HepG2 (cell line): ENCODE data around the gene KCND3. TPM values are rescaled to one million over a fixed set of nuclear protein-coding genes. Genes with fewer than 3 reads are reported as not detected.

Experiments
- ATAC-seq: fragments of 200-7000 bp; cut with Tn5 transposase; 3 replicates; pipeline ENCODE4 v1.9.1; 2020; ENCODE audit warnings: mild to moderate bottlenecking, moderate library complexity
- BruUV-seq: library from RNA; stranded (reverse); fragments of 400-500 nt; replicated peaks from 2 replicates; lab custom pipeline; 2021; lab: Mats Ljungman, UMichigan
- CTCF ChIA-PET: fragments of 300-600 bp; formaldehyde crosslinking; extraction: SDS; loops from one replicate; lab custom pipeline; 2021; ENCODE audit warnings: low total read pairs, inconsistent platforms, low intra/inter-chr PET ratio; lab: Yijun Ruan, JAX
- POLR2A ChIA-PET: fragments of 350-600 bp; sonication (Branson Sonifier 250); formaldehyde crosslinking; loops from one replicate; lab custom pipeline; 2020; ENCODE audit warnings: antibody characterized with exemption, inconsistent platforms; lab: Yijun Ruan, JAX
- DNase-seq: peaks from one replicate; pipeline ENCODE4 v3.0.0-alpha.2; 2015; ENCODE audit warnings: low spot score
- FAIRE-seq: peaks from 3 replicates; lab custom pipeline; 2011; peaks lifted over from hg19 to GRCh38; lab: Jason Lieb, UNC
- H2AFZ ChIP-seq: one replicate; pipeline ENCODE4 v1.6.1; 2011; ENCODE audit warnings: low read length, inconsistent platforms
- H3K27ac ChIP-seq: fragments of 300-600 bp; 3 replicates; pipeline ENCODE4 v1.8.0; 2011; ENCODE audit warnings: mixed run types, mild to moderate bottlenecking, mixed read lengths, low read length, inconsistent platforms; ENCODE audit not compliant: insufficient read depth; ENCODE audit errors: extremely low read length
- H3K27me3 ChIP-seq, 2 experiments: fragments of 200-600 bp in 1 of 2; 2 replicates in 1 of 2; 3 replicates in 1 of 2; pipeline versions ENCODE4 v1.6.0 to v1.8.0; 2011; ENCODE audit warnings: low read length in 2 of 2, mild to moderate bottlenecking in 2 of 2, moderate library complexity in 2 of 2, inconsistent platforms in 1 of 2; ENCODE audit not compliant: insufficient read depth in 2 of 2, control insufficient read depth in 1 of 2
- H3K36me3 ChIP-seq, 2 experiments: fragments of 200-600 bp in 1 of 2; replicated peaks in 1 of 2; 2 replicates in 1 of 2; 3 replicates in 1 of 2; pipeline versions ENCODE4 v1.5.1 to v1.8.0; 2011; ENCODE audit warnings: low read length in 2 of 2, inconsistent platforms in 1 of 2; ENCODE audit not compliant: insufficient read depth in 2 of 2, control insufficient read depth in 1 of 2
- H3K4me1 ChIP-seq: 2 replicates; pipeline ENCODE4 v1.5.1; 2012; ENCODE audit warnings: low read length, inconsistent platforms; ENCODE audit not compliant: insufficient read depth
- H3K4me2 ChIP-seq: 2 replicates; pipeline ENCODE4 v1.6.0; 2011; ENCODE audit warnings: low read depth, low read length, inconsistent platforms
- H3K4me3 ChIP-seq, 3 experiments: fragments of 200-600 bp in 1 of 3; sonication (generic), shearing (Covaris generic) in 1 of 3; replicated peaks in 1 of 3; 2 replicates each; pipeline ENCODE4 v1.5.1; 2011 to 2016; ENCODE audit warnings: low read length in 3 of 3, inconsistent platforms in 2 of 3, low read depth in 2 of 3, mild to moderate bottlenecking in 2 of 3, control low read depth in 1 of 3, mixed read lengths in 1 of 3; ENCODE audit not compliant: insufficient read depth in 1 of 3
- H3K79me2 ChIP-seq: one replicate; pipeline ENCODE4 v1.6.1; 2011; ENCODE audit warnings: low read length, inconsistent platforms; ENCODE audit not compliant: insufficient read depth
- H3K9ac ChIP-seq: 2 replicates; pipeline ENCODE4 v1.6.0; 2011; ENCODE audit warnings: mild to moderate bottlenecking, low read depth, low read length, inconsistent platforms; ENCODE audit not compliant: insufficient read depth
- H3K9me3 ChIP-seq: 2 replicates; pipeline ENCODE4 v1.5.1; 2012; ENCODE audit warnings: mild to moderate bottlenecking, low read length
- H4K20me1 ChIP-seq: 2 replicates; pipeline ENCODE4 v1.6.0; 2011; ENCODE audit warnings: inconsistent platforms, mild to moderate bottlenecking, low read length, moderate library complexity; ENCODE audit not compliant: insufficient read depth
- ATF1 ChIP-seq: IDR thresholded peaks from 2 replicates; pipeline ENCODE4 v1.6.1; 2016; ENCODE audit warnings: mild to moderate bottlenecking, control low read depth
- HIVEP1 ChIP-seq: sonication (generic); formaldehyde crosslinking; IDR thresholded peaks from 2 replicates; pipeline ENCODE4 v1.4.0; 2020; ENCODE audit warnings: mild to moderate bottlenecking, missing genetic modification reagents
- NBN ChIP-seq: fragments of 450-650 bp; conservative IDR thresholded peaks from 2 replicates; pipeline ENCODE4 v1.6.1; 2017
- RAD51 ChIP-seq: fragments of 450-650 bp; IDR thresholded peaks from 2 replicates; pipeline ENCODE4 v1.6.1; 2016; ENCODE audit warnings: borderline replicate concordance
- ZKSCAN5 ChIP-seq: sonication (generic); formaldehyde crosslinking; IDR thresholded peaks from 2 replicates; pipeline ENCODE4 v1.5.1; 2020; ENCODE audit warnings: mild to moderate bottlenecking, missing genetic modification reagents
- ZMYM4 ChIP-seq: sonication (generic); formaldehyde crosslinking; IDR thresholded peaks from 2 replicates; pipeline ENCODE4 v1.8.1; 2023; ENCODE audit warnings: mild to moderate bottlenecking, missing genetic modification reagents
- ZNF468 ChIP-seq: sonication (generic); formaldehyde crosslinking; IDR thresholded peaks from 2 replicates; pipeline ENCODE4 v1.8.0; 2022; ENCODE audit warnings: mild to moderate bottlenecking, moderate library complexity, missing genetic modification reagents
- ZNF598 ChIP-seq: sonication (generic); formaldehyde crosslinking; IDR thresholded peaks from 2 replicates; pipeline ENCODE4 v1.5.1; 2020; ENCODE audit warnings: mild to moderate bottlenecking, missing genetic modification reagents, borderline replicate concordance
- ZNF883 ChIP-seq: sonication (generic); formaldehyde crosslinking; IDR thresholded peaks from 2 replicates; pipeline ENCODE4 v1.5.1; 2020; ENCODE audit warnings: mild to moderate bottlenecking, missing genetic modification reagents; ENCODE audit errors: not compliant biosample characterization
- WGBS: methylation state at CpG from one replicate; pipeline ENCODE4 v1.1.6; 2017; ENCODE audit warnings: low lambda C conversion rate; 5-methylcytosine and 5-hydroxymethylcytosine counted together
- in situ Hi-C: cut with HindIII; loops from 2 replicates; pipeline ENCODE4 v1.10.0; 2017; ENCODE audit warnings: low pct_unique_long_range_greater_than_20kb; ENCODE audit not compliant: extremely low pct_ligation_motif_present
- intact Hi-C: fragments of 100-400 bp; cut with micrococcal nuclease; formaldehyde crosslinking; loops from one replicate; pipeline ENCODE4 v1.10.0; 2022; ENCODE audit not compliant: unreplicated experiment
- polyA plus RNA-seq, 8 experiments: library from polyadenylated mRNA; depleted of rRNA in 3 of 8; stranded (reverse) in 7 of 8; unstranded in 1 of 8; fragments of >200 nt; fragmentation: Illumina TruSeq in 4 of 8; extraction: Trizol in 4 of 8; gene quantifications; 2 replicates each; pipeline versions ENCODE4 v1.2.1 to v1.2.3, GENCODE V29; 2011 to 2016; ENCODE audit warnings: low read depth in 4 of 8, missing spikeins in 1 of 8, mixed read lengths in 1 of 8; ENCODE audit not compliant: insufficient read depth in 1 of 8
- total RNA-seq, 5 experiments: library from RNA; depleted of rRNA; stranded (reverse); fragments of >200 nt; fragmentation: Illumina TruSeq; extraction: Trizol; gene quantifications; 2 replicates each; pipeline ENCODE4 v1.2.3, GENCODE V29; 2016; ENCODE audit warnings: low read depth in 1 of 5
- TF ChIP-seq, protein P1 (sequence below): sonication (generic); formaldehyde crosslinking; IDR thresholded peaks from 2 replicates; pipeline ENCODE4 v1.4.0; 2020; ENCODE audit warnings: missing genetic modification reagents, borderline replicate concordance

Gene KCND3
- total and polyA plus RNA-seq, 2 of the 13 experiments (the other 11 are each of a cell fraction or from before 2014, with no cell fraction given), result 0.04 TPM; not detected in 1

GRCh38 chr1:112021263-112021662, 31.8 kb upstream of the KCND3 start:
- Histone ChIP-seq H3K36me3 (no peaks in the 10 kb centered on the region), H4K20me1 (no peaks in the 10 kb centered on the region), H3K79me2 (no peaks in the 10 kb centered on the region), H3K4me2 (no peak overlapping the region), H3K27me3 (no peaks in the 10 kb centered on the region; a peak in 1 of 5 replicates), H2AFZ (no peak overlapping the region), H3K4me3 (no peak overlapping the region), H3K27ac (no peak overlapping the region), H3K9me3 (no peaks in the 10 kb centered on the region), H3K9ac (no peak overlapping the region), H3K4me1 (no peaks in the 10 kb centered on the region)
- ChIA-PET CTCF (no interaction called here), POLR2A (no interaction called here)
- FAIRE-seq (no peak), ATAC-seq (no peak), DNase-seq (no peak)
- intact Hi-C loops (no loop called here), in situ Hi-C loops (no loop called here)
- no peak for TF ChIP-seq NBN
- WGBS, result 8% methylated on average over 4 of the region's 4 CpGs
- no TSS peak for BruUV-seq

GRCh38 chr1:112017183-112017582, 27.7 kb upstream of the KCND3 start:
- intact Hi-C loops, result no loop called here
- no peaks in the 10 kb centered on the region for H4K20me1 ChIP-seq
- no peaks in the 10 kb centered on the region for H3K79me2 ChIP-seq
- no TSS peak for BruUV-seq
- WGBS, result 6% methylated on average over 5 of the region's 6 CpGs
- no peaks in the 10 kb centered on the region for H3K36me3 ChIP-seq
- in situ Hi-C loops, result no loop called here
- peaks cover 1 to 5% of the 10 kb centered on the region in 2 experiments; a peak in 1 of 5 replicates for H3K27me3 ChIP-seq
- ChIA-PET CTCF (no interaction called here), POLR2A (no interaction called here)
- H3K4me3 ChIP-seq, result no peak overlapping the region
- H3K4me1 ChIP-seq, result no peaks in the 10 kb centered on the region
- FAIRE-seq (no peak), DNase-seq (no peak), ATAC-seq (no peak)
- no peaks in the 10 kb centered on the region for H3K9me3 ChIP-seq
- H2AFZ ChIP-seq, result no peak overlapping the region
- H3K9ac ChIP-seq, result no peak overlapping the region
- H3K27ac ChIP-seq, result no peak overlapping the region
- TF ChIP-seq ZMYM4 (CRISPR knock-in tag) (no peak), HIVEP1 (no peak), ATF1 (CRISPR knock-in tag) (no peak), RAD51 (peak; percentile 52; the same call in 1 of the 2 replicates), ZKSCAN5 (no peak), ZNF598 (CRISPR knock-in tag) (no peak), ZNF468 (CRISPR knock-in tag) (no peak), ZNF883 (CRISPR knock-in tag) (no peak)
- TF ChIP-seq, protein P1, sequence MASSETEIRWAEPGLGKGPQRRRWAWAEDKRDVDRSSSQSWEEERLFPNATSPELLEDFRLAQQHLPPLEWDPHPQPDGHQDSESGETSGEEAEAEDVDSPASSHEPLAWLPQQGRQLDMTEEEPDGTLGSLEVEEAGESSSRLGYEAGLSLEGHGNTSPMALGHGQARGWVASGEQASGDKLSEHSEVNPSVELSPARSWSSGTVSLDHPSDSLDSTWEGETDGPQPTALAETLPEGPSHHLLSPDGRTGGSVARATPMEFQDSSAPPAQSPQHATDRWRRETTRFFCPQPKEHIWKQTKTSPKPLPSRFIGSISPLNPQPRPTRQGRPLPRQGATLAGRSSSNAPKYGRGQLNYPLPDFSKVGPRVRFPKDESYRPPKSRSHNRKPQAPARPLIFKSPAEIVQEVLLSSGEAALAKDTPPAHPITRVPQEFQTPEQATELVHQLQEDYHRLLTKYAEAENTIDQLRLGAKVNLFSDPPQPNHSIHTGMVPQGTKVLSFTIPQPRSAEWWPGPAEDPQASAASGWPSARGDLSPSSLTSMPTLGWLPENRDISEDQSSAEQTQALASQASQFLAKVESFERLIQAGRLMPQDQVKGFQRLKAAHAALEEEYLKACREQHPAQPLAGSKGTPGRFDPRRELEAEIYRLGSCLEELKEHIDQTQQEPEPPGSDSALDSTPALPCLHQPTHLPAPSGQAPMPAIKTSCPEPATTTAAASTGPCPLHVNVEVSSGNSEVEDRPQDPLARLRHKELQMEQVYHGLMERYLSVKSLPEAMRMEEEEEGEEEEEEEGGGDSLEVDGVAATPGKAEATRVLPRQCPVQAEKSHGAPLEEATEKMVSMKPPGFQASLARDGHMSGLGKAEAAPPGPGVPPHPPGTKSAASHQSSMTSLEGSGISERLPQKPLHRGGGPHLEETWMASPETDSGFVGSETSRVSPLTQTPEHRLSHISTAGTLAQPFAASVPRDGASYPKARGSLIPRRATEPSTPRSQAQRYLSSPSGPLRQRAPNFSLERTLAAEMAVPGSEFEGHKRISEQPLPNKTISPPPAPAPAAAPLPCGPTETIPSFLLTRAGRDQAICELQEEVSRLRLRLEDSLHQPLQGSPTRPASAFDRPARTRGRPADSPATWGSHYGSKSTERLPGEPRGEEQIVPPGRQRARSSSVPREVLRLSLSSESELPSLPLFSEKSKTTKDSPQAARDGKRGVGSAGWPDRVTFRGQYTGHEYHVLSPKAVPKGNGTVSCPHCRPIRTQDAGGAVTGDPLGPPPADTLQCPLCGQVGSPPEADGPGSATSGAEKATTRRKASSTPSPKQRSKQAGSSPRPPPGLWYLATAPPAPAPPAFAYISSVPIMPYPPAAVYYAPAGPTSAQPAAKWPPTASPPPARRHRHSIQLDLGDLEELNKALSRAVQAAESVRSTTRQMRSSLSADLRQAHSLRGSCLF (CRISPR knock-in tag), result no peak
- H3K4me2 ChIP-seq, result no peak overlapping the region
